Activated CD4-positive, alpha-beta T cell treated with anti-CD3 and anti-CD28 coated beads, Interleukin-2, amount 10 ng/mL, durations not matched to agents 7 days and 5 days (primary cell): Measurements from ENCODE around the gene COL23A1. TPM values are rescaled to one million over a fixed set of nuclear protein-coding genes. Genes with fewer than 3 reads are reported as not detected.
A peak's percentile ranks its signal among the peaks of the same experiment; 100 is the strongest.

ENCODE experiments used
- CTCF ChIA-PET: fragments of 350-600 bp; sonication (Branson Sonifier 250); formaldehyde crosslinking; loops from one replicate; lab custom pipeline; 2021; ENCODE audit warnings: antibody characterized with exemption; lab: Charles Lee
- POLR2A ChIA-PET: fragments of 350-600 bp; sonication (Branson Sonifier 250); formaldehyde crosslinking; loops from one replicate; lab custom pipeline; 2021; ENCODE audit warnings: antibody characterized with exemption; lab: Charles Lee
- DNase-seq: peaks from one replicate; pipeline ENCODE4 v3.0.0-alpha.2; 2020
- H3K27ac Mint-ChIP-seq: one replicate; pipeline ENCODE4 v1.8.0; 2021; ENCODE audit warnings: mild to moderate bottlenecking, moderate library complexity, mixed read lengths
- H3K27me3 Mint-ChIP-seq: one replicate; pipeline ENCODE4 v1.8.0; 2021; ENCODE audit warnings: mixed read lengths
- H3K36me3 Mint-ChIP-seq: one replicate; pipeline ENCODE4 v1.8.0; 2021; ENCODE audit warnings: low read depth, mixed read lengths
- H3K4me1 Mint-ChIP-seq: one replicate; pipeline ENCODE4 v1.8.0; 2021; ENCODE audit warnings: mixed read lengths
- H3K4me3 Mint-ChIP-seq: one replicate; pipeline ENCODE4 v1.8.0; 2021; ENCODE audit warnings: mild to moderate bottlenecking, moderate library complexity, mixed read lengths
- H3K9me3 Mint-ChIP-seq: one replicate; pipeline ENCODE4 v1.8.0; 2021; ENCODE audit warnings: mixed read lengths
- total RNA-seq, 2 experiments: library from RNA; stranded (reverse); gene quantifications; one replicate each; pipeline ENCODE4 v1.2.3, GENCODE V29; 2021

Gene COL23A1
- total RNA-seq, 2 experiments from 2014 or later: 0.27 TPM; not detected in 1

DNA sequence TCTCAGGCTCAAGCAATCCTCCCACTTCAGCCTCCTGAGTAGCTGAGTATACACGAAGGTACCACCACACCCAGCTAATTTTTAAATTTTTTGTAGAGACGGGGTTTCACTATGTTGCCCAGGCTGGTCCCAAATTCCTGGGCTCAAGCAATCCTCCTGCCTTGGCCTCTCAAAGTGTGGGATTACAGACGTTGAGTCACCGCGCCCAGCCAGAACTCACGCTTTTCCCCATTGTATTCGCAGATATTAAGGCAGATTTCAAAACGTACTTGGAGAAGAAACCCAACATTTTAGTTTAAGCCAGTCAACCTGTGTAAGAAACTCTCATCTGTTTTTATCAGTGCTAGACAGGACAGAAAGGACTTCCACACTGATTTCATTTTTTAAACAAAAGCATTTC lies 26.6 kb downstream of the COL23A1 start:
- no peak overlapping the region for H3K27ac Mint-ChIP-seq
- H3K27me3 Mint-ChIP-seq: peaks cover 21% of the 10 kb centered on the region
- ChIA-PET CTCF (no interaction called here), POLR2A (no interaction called here)
- no peak overlapping the region for H3K4me3 Mint-ChIP-seq
- no peaks in the 10 kb centered on the region for H3K9me3 Mint-ChIP-seq
- no peak for DNase-seq
- H3K4me1 Mint-ChIP-seq: no peaks in the 10 kb centered on the region
- no peaks in the 10 kb centered on the region for H3K36me3 Mint-ChIP-seq

DNA sequence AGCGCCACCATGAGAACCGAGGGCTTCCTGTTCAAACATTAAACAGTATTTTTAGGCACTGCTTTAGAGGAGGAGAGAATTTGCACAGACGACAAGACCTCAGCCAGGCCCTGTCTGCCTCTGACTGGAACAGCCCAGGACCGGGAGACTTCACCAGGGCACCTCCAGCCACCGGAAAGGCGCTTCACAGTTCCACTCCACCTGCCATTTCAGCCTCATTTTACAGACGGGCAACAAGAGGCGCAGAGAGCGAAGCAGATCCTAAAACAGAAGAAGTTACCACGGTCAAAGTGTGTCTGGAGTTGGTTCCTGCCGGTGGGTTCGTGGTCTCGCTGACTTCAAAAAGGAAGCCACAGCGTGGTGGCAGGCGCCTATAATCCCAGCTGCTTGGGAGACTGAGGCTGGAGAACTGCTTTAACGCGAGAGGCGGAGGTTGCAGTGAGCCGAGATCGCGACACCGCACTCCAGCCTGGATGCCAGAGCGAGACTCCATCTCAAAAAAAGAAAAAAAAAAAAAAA lies 28.4 kb downstream of the COL23A1 start:
- Mint-ChIP-seq H3K9me3 (no peaks in the 10 kb centered on the region), H3K36me3 (no peaks in the 10 kb centered on the region), H3K4me3 (no peak overlapping the region), H3K4me1 (no peaks in the 10 kb centered on the region), H3K27ac (no peak overlapping the region), H3K27me3 (peaks cover 15% of the 10 kb centered on the region)
- ChIA-PET CTCF (interaction anchor here (0.6 kb wide), 1 partner anchor 1922 kb away, joined by 4 read pairs; no protein-coding TSS in a partner anchor), POLR2A (no interaction called here)
- no peak for DNase-seq

DNA sequence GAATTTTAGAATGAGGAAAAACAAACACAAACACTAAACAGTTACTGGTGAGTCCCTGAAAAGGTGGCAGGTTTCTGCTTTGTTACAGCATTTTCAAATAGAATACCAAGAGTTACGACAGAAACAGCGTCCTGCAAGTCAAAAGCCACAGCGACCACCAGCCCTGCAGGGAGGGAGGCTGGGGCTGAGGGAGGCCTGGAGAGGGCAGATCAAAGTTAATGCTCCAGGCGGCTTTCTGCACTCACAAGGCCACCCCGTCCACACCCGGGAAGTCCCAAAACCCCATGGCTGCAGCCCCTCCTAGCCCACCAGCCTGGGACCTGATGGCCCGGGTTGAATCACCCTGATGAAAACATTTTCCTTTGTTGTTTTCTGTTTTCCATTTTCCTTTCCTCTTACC lies 29.3 kb downstream of the COL23A1 start:
- H3K4me1 Mint-ChIP-seq: no peaks in the 10 kb centered on the region
- ChIA-PET CTCF (no interaction called here), POLR2A (no interaction called here)
- no peak for DNase-seq
- no peak overlapping the region for H3K4me3 Mint-ChIP-seq
- no peaks in the 10 kb centered on the region for H3K9me3 Mint-ChIP-seq
- H3K36me3 Mint-ChIP-seq: no peaks in the 10 kb centered on the region
- H3K27me3 Mint-ChIP-seq: peaks cover 15% of the 10 kb centered on the region
- no peak overlapping the region for H3K27ac Mint-ChIP-seq

DNA sequence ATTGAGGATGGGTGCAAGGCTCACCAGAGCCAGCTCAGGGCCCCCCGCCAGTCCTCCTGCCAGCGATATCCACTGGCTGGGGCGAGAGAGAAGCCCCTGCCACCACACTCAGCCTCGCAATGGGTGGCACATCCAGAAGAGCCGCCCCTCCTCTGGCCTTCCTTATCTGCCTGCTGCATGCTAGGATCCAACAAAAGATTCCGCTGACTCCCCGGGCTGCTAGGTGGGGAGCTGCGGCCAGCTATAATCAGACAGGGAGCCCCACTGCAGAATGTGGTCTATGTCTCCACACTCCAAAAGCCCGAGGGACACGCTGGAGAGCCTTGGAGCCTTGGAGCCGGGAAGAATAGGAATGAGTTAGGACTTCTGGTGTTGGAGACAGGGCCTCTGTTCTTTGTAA lies 32.8 kb downstream of the COL23A1 start:
- Mint-ChIP-seq H3K27ac (no peak overlapping the region), H3K36me3 (no peaks in the 10 kb centered on the region), H3K4me3 (no peak overlapping the region), H3K4me1 (no peaks in the 10 kb centered on the region), H3K9me3 (no peaks in the 10 kb centered on the region), H3K27me3 (no peaks in the 10 kb centered on the region)
- ChIA-PET CTCF (interaction anchor here (0.8 to 1.2 kb wide), 2 partner anchors 9 to 10 kb away, joined by 3 read pairs; no protein-coding TSS in a partner anchor), POLR2A (no interaction called here)
- DNase-seq: no peak

DNA sequence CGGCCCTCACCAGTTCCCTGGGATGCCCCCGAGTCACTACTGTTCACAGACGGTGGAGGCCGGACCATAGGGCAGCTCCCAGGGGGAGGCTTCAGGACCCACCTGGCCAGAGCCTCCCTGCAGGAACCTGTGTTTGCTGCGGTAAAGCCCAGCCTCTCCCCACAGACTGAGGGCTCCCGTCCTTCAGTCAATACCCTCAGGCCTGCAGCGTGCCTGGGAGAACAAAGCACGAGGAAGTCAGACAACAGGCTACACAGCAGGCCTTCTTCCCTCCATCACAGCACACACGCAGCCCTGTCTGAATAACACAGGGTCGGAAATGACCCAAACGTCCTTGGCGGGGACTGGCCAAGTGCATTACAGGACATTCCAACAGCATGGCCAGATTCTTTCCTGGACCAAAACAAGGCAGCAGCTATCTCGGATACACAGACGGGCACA lies 34.4 kb downstream of the COL23A1 start:
- DNase-seq: no peak
- Mint-ChIP-seq H3K4me1 (no peaks in the 10 kb centered on the region), H3K27ac (no peak overlapping the region), H3K36me3 (no peaks in the 10 kb centered on the region), H3K27me3 (no peaks in the 10 kb centered on the region), H3K9me3 (no peaks in the 10 kb centered on the region), H3K4me3 (no peak overlapping the region)
- ChIA-PET POLR2A (no interaction called here), CTCF (no interaction called here)

DNA sequence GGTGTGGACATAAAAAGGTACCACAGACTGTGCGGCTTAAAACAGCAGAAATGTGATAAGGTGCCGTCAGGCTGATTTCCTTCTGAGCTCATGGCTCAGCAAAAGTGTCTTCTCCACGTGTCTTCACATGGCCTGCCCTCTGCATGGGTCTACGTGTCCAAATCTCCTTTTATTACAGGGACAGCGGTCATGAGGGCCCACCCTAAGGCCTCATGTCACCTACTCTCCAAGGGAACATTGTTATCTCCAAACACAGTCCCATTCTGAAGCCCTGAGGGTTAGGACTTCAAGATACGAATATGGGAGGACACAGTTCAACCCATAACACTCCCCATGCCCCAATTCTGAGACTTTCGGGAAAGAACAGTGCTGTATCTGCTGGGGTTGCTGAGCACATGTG lies 35.2 kb downstream of the COL23A1 start:
- ChIA-PET CTCF (no interaction called here), POLR2A (no interaction called here)
- H3K9me3 Mint-ChIP-seq: no peaks in the 10 kb centered on the region
- no peak overlapping the region for H3K27ac Mint-ChIP-seq
- DNase-seq: no peak
- H3K27me3 Mint-ChIP-seq: no peaks in the 10 kb centered on the region
- no peaks in the 10 kb centered on the region for H3K4me1 Mint-ChIP-seq
- H3K36me3 Mint-ChIP-seq: no peaks in the 10 kb centered on the region
- no peak overlapping the region for H3K4me3 Mint-ChIP-seq

DNA sequence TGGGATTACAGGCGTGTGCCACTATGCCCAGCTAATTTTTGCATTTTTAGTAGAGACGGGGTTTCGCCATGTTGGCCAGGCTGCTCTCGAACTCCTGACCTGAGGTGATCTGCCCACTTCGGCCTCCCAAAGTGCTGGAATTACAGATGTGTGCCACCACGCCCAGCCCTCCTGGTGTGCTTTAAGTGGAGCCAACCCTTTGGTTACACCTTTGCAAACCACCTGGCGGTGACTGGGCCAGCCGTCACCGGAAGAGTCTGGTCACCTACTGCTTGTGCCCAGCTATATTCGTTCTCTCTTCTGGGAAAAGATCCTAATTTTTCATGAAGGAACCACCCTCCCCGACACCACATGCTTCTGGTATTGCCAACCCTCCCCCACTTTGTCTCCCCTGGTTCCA lies 35.9 kb downstream of the COL23A1 start:
- Mint-ChIP-seq H3K9me3 (no peaks in the 10 kb centered on the region), H3K4me3 (no peak overlapping the region), H3K36me3 (no peaks in the 10 kb centered on the region), H3K27ac (no peak overlapping the region), H3K4me1 (no peaks in the 10 kb centered on the region), H3K27me3 (no peaks in the 10 kb centered on the region)
- ChIA-PET CTCF (no interaction called here), POLR2A (no interaction called here)
- no peak for DNase-seq

DNA sequence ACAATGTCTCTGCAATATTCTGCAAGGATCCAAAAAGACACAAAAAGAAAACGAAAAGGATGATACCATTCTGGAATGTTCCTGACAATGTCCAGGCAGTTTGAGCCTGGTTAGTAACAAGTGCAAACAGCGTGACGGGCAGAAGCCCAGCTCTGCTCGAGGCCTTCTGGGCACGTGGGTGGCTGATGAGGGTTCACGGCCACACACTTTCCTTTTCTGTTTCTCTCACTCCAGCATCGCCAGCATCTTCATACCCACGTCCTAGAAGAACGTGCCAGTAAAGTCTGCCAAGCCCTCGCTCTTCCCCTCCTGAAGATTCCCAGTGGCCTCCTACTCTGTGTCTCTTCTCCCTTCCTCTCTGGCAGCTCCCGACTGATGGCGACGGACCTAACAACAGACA lies 36.7 kb downstream of the COL23A1 start:
- POLR2A ChIA-PET: no interaction called here
- no peak for DNase-seq
- H3K36me3 Mint-ChIP-seq: no peaks in the 10 kb centered on the region
- no peaks in the 10 kb centered on the region for H3K9me3 Mint-ChIP-seq
- no peak overlapping the region for H3K4me3 Mint-ChIP-seq
- H3K4me1 Mint-ChIP-seq: no peaks in the 10 kb centered on the region
- no peak overlapping the region for H3K27ac Mint-ChIP-seq
- CTCF ChIA-PET: no interaction called here
- no peaks in the 10 kb centered on the region for H3K27me3 Mint-ChIP-seq

DNA sequence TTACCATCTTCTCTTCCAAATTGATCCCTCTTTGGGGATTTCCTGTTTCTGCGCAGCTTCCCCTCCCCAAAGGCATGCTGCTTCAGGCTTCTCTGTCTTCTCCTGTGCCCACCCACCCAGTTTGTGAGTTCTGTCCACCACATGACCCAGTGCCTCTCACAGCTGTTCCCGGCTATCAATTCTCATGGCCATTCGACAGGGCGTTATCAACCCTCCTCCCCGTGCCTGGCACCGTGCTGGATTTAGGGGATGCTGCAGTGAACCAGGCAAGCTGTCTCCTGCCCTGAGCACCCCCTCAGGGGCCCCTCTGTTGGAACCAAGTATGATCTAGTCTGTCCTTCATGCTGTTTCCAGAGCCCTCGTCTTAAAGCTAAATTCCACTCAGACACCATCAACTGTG lies 38.7 kb downstream of the COL23A1 start:
- Mint-ChIP-seq H3K27ac (no peak overlapping the region), H3K27me3 (no peaks in the 10 kb centered on the region), H3K36me3 (no peaks in the 10 kb centered on the region), H3K4me1 (no peaks in the 10 kb centered on the region), H3K9me3 (no peaks in the 10 kb centered on the region), H3K4me3 (no peak overlapping the region)
- no peak for DNase-seq
- POLR2A ChIA-PET: no interaction called here
- CTCF ChIA-PET: no interaction called here

DNA sequence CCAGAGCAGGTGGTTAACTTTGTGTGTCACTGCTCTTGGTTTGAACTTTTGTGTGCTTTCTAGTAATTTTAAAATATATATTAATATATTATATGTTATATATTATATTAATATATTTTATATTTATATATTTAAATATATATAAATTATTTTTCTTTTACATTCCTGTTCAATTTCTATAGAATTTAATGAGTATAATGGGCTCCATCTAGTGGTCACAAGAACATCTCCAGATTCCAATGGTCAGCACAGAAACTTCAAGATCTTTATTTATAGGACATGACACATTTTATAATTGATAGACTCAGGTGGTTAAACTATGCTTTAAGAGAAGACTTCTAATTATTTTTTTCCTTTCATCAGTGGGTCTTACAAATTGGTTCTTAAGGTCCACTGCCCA lies 39.1 kb downstream of the COL23A1 start:
- ChIA-PET CTCF (no interaction called here), POLR2A (no interaction called here)
- H3K4me3 Mint-ChIP-seq: no peak overlapping the region

DNA sequence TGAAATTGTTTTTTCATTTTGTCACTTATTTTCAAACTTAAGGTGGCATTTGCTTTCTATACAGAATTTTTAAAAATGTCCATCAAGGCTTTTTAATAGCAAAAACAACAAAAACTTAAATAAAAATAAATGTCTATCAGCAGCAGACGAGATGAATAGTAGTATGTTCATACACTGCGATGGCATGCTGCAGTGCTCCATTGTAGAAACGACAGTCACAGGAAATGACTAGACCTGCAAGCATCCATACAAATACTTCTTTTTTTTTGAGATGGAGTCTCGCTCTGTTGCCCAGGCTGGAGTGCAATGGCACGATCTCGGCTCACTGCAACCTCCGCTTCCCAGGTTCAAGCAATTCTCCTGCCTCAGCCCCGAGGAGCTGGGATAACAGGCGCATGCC lies 41.4 kb downstream of the COL23A1 start:
- H3K27ac Mint-ChIP-seq: no peak overlapping the region
- DNase-seq: no peak
- no peaks in the 10 kb centered on the region for H3K4me1 Mint-ChIP-seq
- no peaks in the 10 kb centered on the region for H3K36me3 Mint-ChIP-seq
- CTCF ChIA-PET: no interaction called here
- H3K4me3 Mint-ChIP-seq: no peak overlapping the region
- POLR2A ChIA-PET: no interaction called here
- no peaks in the 10 kb centered on the region for H3K27me3 Mint-ChIP-seq
- H3K9me3 Mint-ChIP-seq: no peaks in the 10 kb centered on the region

More for the DNA sequence above, 39.1 kb downstream of the COL23A1 start:
- no peaks in the 10 kb centered on the region for H3K4me1 Mint-ChIP-seq
- no peaks in the 10 kb centered on the region for H3K9me3 Mint-ChIP-seq
- no peaks in the 10 kb centered on the region for H3K36me3 Mint-ChIP-seq
- no peaks in the 10 kb centered on the region for H3K27me3 Mint-ChIP-seq
- no peak for DNase-seq
- H3K27ac Mint-ChIP-seq: no peak overlapping the region

DNA sequence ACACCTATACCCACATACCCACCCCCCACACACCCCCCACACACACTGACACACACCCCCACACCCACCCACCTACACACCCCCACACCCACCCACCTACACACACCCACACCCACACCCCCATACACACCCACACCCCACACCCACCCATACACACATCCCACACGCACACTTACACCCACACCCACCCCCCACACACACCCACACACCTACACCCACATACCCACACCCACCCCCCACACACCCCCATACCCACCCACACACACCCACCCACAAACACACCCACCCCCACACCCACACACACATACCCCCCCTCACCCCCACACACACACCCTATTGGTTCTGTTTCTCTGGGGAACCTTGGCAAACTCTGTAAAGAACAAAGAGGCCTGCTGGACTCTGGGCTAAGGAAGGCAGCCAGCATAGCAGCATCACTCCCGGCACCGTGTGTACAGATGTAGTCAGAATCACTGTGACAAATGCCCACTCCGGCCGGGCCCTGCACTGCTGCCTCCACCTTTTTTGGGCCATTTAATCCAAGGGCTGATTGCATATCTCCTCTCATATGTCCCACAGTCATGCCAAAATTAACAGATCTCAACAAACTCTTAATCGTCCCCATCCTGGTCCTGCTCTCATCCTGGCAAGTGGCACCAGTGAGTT lies 42.3 kb downstream of the COL23A1 start:
- Mint-ChIP-seq H3K4me3 (no peak overlapping the region), H3K9me3 (no peaks in the 10 kb centered on the region), H3K27ac (peak overlapping the region; percentile 36), H3K36me3 (no peaks in the 10 kb centered on the region), H3K4me1 (no peaks in the 10 kb centered on the region), H3K27me3 (no peaks in the 10 kb centered on the region)
- DNase-seq: no peak
- CTCF ChIA-PET: no interaction called here
- POLR2A ChIA-PET: no interaction called here

DNA sequence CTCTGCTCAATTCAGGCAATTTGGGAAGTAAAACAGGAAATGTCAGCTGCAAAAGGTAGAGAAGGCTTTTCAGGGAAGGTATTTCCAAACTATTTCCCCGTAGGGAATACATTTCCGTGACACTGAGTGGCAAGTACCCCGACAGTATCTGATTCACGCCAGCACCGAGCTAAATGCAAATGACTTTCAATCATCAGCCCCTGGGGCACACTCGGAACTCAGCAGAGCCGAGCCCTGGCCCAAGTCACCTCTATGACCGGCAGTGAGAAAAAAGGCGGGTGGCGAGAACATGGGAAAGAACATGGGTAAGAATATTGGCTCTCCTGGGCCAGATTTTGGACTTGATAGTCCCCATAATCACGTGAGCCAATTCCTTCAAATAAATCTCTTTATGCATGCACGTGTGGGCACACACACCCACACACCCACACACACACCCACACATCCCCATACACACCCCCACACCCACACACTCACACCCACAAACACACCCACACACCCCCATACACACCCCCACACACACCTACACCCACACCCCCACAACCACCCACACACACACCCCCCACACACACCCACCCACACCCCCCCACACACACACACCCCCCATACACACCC lies 43.0 kb downstream of the COL23A1 start:
- H3K36me3 Mint-ChIP-seq: no peaks in the 10 kb centered on the region
- H3K4me1 Mint-ChIP-seq: no peaks in the 10 kb centered on the region
- POLR2A ChIA-PET: no interaction called here
- H3K9me3 Mint-ChIP-seq: no peaks in the 10 kb centered on the region
- DNase-seq: no peak
- H3K27me3 Mint-ChIP-seq: no peaks in the 10 kb centered on the region
- H3K27ac Mint-ChIP-seq: no peak overlapping the region
- CTCF ChIA-PET: no interaction called here
- H3K4me3 Mint-ChIP-seq: no peak overlapping the region

DNA sequence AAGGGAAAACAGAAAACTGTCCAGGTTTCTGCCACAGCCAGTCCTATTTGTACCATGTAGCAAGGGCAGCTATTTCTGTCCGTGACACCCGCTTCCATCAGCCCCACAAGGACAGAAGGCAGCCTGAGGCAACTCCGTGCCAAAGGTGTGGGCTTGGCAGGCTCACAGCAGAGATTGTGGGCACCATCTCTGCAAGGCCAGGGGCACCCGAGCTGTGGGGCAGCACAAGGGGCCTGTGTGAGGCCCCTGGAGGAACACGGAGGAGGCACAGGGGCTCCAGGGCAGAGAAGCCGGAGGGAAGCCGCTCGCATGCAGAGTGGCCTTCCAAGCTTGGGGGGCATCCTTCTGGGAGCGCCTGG lies 43.5 kb downstream of the COL23A1 start:
- no peak overlapping the region for H3K27ac Mint-ChIP-seq
- H3K27me3 Mint-ChIP-seq: no peaks in the 10 kb centered on the region
- no peaks in the 10 kb centered on the region for H3K36me3 Mint-ChIP-seq
- POLR2A ChIA-PET: no interaction called here
- DNase-seq: no peak
- H3K4me1 Mint-ChIP-seq: no peaks in the 10 kb centered on the region
- CTCF ChIA-PET: no interaction called here
- no peak overlapping the region for H3K4me3 Mint-ChIP-seq
- no peaks in the 10 kb centered on the region for H3K9me3 Mint-ChIP-seq
